Measurements from ENCODE around the gene HSD11B1L.

Gene HSD11B1L

GRCh38 chr19:5719961-5720790 lies 39.3 kb downstream of the HSD11B1L start, which contains the start of the genes CATSPERD and LONP1:
Gene CATSPERD (plus strand): TSS chr19:5720637. CDS start chr19:5720738, 101 bp downstream.
Gene LONP1 (minus strand): TSS chr19:5720146. CDS start chr19:5720132, 14 bp downstream.
- Histone ChIP-seq H3K36me3 (ENCODE audit: control insufficient read depth in 2 of 2, insufficient read depth in 1 of 2, low read length in 2 of 2) (peaks cover 12 to 15% of the 10 kb centered on the region in 2 experiments; a peak in 2 of 3 replicates), H3K9me3 (ENCODE audit: control insufficient read depth, insufficient read depth, low read depth, low read length) (no peaks in the 10 kb centered on the region), H3K4me3 (ENCODE audit: low read depth, low read length) (peak within 1 kb of the TSS; percentile 68), H3K4me1 (ENCODE audit: control insufficient read depth, insufficient read depth, low read length) (peaks cover 12% of the 10 kb centered on the region; the same call in 1 of the 2 replicates), H3K27ac (ENCODE audit: extremely low read depth, low read depth, low read length) (peak within 1 kb of the TSS; percentile 80)
- ChIA-PET CTCF (interaction anchor here (0.6 to 1.2 kb wide), 9 partner anchors 15 to 1185 kb away, joined by 3 to 6 read pairs (median 3); partner anchors contain the start of gene PLIN5), POLR2A (interaction anchor here (0.5 to 4.1 kb wide), 23 partner anchors 9 to 844 kb away, joined by 3 to 62 read pairs (median 5); partner anchors contain the start of genes ALKBH7, DUS3L, RANBP3 and RPL36)
- TF ChIP-seq ZBTB11 (tag by site-specific recombination; conservative IDR thresholded peaks at IDR 0.05; ENCODE audit: low read depth) (peak; percentile 90), ZNF404 (tag by site-specific recombination; IDR thresholded peaks at IDR 0.05) (no peak), ZNF670 (tag by site-specific recombination; IDR thresholded peaks at IDR 0.05; ENCODE audit: low read depth) (no peak), ZNF221 (tag by site-specific recombination; IDR thresholded peaks at IDR 0.05; ENCODE audit: borderline replicate concordance) (no peak), REPIN1 (tag by site-specific recombination; IDR thresholded peaks at IDR 0.05; ENCODE audit: low read depth) (no peak), GFI1B (tag by site-specific recombination; IDR thresholded peaks at IDR 0.05) (no peak), ZNF274 (IDR thresholded peaks at IDR 0.05; ENCODE audit: low read length) (no peak), ZNF274 (tag by site-specific recombination; IDR thresholded peaks at IDR 0.05; ENCODE audit: borderline replicate concordance) (no peak), ZNF146 (tag by site-specific recombination; IDR thresholded peaks at IDR 0.05) (no peak), ZNF654 (tag by site-specific recombination; IDR thresholded peaks at IDR 0.05; ENCODE audit: low read depth) (peak; percentile 20; the same call in 1 of the 2 replicates), KLF7 (tag by site-specific recombination; IDR thresholded peaks at IDR 0.05; ENCODE audit: borderline replicate concordance) (no peak), GLIS2 (tag by site-specific recombination; IDR thresholded peaks at IDR 0.05) (no peak), KLF9 (tag by site-specific recombination; IDR thresholded peaks at IDR 0.05; ENCODE audit: low read depth) (peak; percentile 26; the same call in 1 of the 2 replicates), BCL6B (tag by site-specific recombination; IDR thresholded peaks at IDR 0.05) (no peak), ZNF645 (tag by site-specific recombination; IDR thresholded peaks at IDR 0.05) (no peak), ZFHX2 (tag by site-specific recombination; conservative IDR thresholded peaks at IDR 0.05) (peak; percentile 72), ZNF707 (tag by site-specific recombination; IDR thresholded peaks at IDR 0.05) (no peak), ZBTB6 (tag by site-specific recombination; IDR thresholded peaks at IDR 0.05) (0 out of 2 replicates have a peak, but pooled peaks have one; percentile 25), ZNF521 (tag by site-specific recombination; IDR thresholded peaks at IDR 0.05) (no peak), ZSCAN23 (tag by site-specific recombination; IDR thresholded peaks at IDR 0.05) (no peak), SCRT2 (tag by site-specific recombination; IDR thresholded peaks at IDR 0.05) (no peak), ZNF791 (tag by site-specific recombination; IDR thresholded peaks at IDR 0.05) (no peak), ZNF623 (tag by site-specific recombination; IDR thresholded peaks at IDR 0.05) (no peak)
- TF ChIP-seq, protein P1, sequence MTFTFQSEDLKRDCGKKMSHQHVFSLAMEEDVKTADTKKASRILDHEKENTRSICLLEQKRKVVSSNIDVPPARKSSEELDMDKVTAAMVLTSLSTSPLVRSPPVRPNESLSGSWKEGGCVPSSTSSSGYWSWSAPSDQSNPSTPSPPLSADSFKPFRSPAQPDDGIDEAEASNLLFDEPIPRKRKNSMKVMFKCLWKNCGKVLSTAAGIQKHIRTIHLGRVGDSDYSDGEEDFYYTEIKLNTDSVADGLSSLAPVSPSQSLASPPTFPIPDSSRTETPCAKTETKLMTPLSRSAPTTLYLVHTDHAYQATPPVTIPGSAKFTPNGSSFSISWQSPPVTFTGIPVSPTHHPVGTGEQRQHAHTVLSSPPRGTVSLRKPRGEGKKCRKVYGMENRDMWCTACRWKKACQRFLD (tag by site-specific recombination; IDR thresholded peaks at IDR 0.05) = no peak
- TF ChIP-seq, protein P2, sequence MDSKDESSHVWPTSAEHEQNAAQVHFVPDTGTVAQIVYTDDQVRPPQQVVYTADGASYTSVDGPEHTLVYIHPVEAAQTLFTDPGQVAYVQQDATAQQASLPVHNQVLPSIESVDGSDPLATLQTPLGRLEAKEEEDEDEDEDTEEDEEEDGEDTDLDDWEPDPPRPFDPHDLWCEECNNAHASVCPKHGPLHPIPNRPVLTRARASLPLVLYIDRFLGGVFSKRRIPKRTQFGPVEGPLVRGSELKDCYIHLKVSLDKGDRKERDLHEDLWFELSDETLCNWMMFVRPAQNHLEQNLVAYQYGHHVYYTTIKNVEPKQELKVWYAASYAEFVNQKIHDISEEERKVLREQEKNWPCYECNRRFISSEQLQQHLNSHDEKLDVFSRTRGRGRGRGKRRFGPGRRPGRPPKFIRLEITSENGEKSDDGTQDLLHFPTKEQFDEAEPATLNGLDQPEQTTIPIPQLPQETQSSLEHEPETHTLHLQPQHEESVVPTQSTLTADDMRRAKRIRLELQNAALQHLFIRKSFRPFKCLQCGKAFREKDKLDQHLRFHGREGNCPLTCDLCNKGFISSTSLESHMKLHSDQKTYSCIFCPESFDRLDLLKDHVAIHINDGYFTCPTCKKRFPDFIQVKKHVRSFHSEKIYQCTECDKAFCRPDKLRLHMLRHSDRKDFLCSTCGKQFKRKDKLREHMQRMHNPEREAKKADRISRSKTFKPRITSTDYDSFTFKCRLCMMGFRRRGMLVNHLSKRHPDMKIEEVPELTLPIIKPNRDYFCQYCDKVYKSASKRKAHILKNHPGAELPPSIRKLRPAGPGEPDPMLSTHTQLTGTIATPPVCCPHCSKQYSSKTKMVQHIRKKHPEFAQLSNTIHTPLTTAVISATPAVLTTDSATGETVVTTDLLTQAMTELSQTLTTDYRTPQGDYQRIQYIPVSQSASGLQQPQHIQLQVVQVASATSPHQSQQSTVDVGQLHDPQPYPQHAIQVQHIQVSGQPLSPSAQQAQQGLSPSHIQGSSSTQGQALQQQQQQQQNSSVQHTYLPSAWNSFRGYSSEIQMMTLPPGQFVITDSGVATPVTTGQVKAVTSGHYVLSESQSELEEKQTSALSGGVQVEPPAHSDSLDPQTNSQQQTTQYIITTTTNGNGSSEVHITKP (tag by site-specific recombination; IDR thresholded peaks at IDR 0.05) = no peak
